Esophagus muscularis mucosa (tissue), 4 donors: ENCODE results near the gene MYO1D. TPM values are rescaled to one million over a fixed set of nuclear protein-coding genes. Genes with fewer than 3 reads are reported as not detected.
"Not testable (repeated sequence)": the region's sequence is repeated elsewhere in the genome, so short reads cannot be mapped to it uniquely, and the experiment has no call there.

Experiments
- DNase-seq: peaks from one replicate; pipeline ENCODE4 v3.0.0-alpha.2; 2017; ENCODE audit errors: extremely low spot score
- H3K27ac ChIP-seq, 4 donors: fragments of 200-600 bp; sonication (generic); replicated peaks in 1 of 4; 1 replicate in 3 of 4; 2 replicates in 1 of 4; pipeline ENCODE4 v1.5.1; 2016 to 2019; ENCODE audit warnings: mild to moderate bottlenecking in 1 of 4
- H3K27me3 ChIP-seq, 4 donors: fragments of 200-600 bp; sonication (generic); one replicate each; pipeline versions ENCODE4 v1.5.1 to v1.6.0; 2016 to 2019
- H3K36me3 ChIP-seq, 4 donors: fragments of 200-600 bp; sonication (generic); one replicate each; pipeline ENCODE4 v1.5.1; 2016 to 2019
- H3K4me1 ChIP-seq, 4 donors: fragments of 200-600 bp; sonication (generic); one replicate each; pipeline ENCODE4 v1.5.1; 2016 to 2019
- H3K4me3 ChIP-seq, 4 donors: fragments of 200-600 bp; sonication (generic); 1 replicate in 2 of 4; 2 replicates in 2 of 4; pipeline ENCODE4 v1.5.1; 2016 to 2019; ENCODE audit warnings: mild to moderate bottlenecking in 4 of 4, moderate library complexity in 1 of 4
- H3K9me3 ChIP-seq, 4 donors: fragments of 200-600 bp; sonication (generic); 1 replicate in 3 of 4; 2 replicates in 1 of 4; pipeline ENCODE4 v1.5.1; 2016 to 2019
- EP300 ChIP-seq: sonication (generic); formaldehyde crosslinking; IDR thresholded peaks from one replicate; pipeline ENCODE4 v1.6.1; 2017; ENCODE audit warnings: antibody characterized with exemption
- POLR2A ChIP-seq: fragments of 450-650 bp; IDR thresholded peaks from one replicate; pipeline ENCODE4 v1.6.1; 2017; ENCODE audit warnings: antibody characterized with exemption, moderate library complexity, mild to moderate bottlenecking, low read depth
- POLR2AphosphoS5 ChIP-seq, 2 donors: sonication (generic); formaldehyde crosslinking; IDR thresholded peaks; one replicate each; pipeline ENCODE4 v1.6.1; 2017; ENCODE audit warnings: antibody characterized with exemption in 2 of 2
- WGBS: methylation state at CpG from one replicate; pipeline ENCODE4 v1.1.5; 2018; 5-methylcytosine and 5-hydroxymethylcytosine counted together
- intact Hi-C: fragments of 100-400 bp; cut with DNase I; formaldehyde crosslinking; loops from one replicate; pipeline ENCODE4 v1.15.1; 2023
- total RNA-seq, 4 donors: library from RNA; depleted of rRNA; stranded (reverse); fragments of >200 nt; gene quantifications; one replicate each; pipeline versions ENCODE4 v1.1.0 to v1.2.1, GENCODE V29; 2016
- TF ChIP-seq, protein P1 (sequence below), 3 experiments: fragments of 200-600 bp in 2 of 3; fragments of 450-650 bp in 1 of 3; sonication (generic) in 2 of 3; IDR thresholded peaks; one replicate each; pipeline ENCODE4 v1.5.1; 2017 to 2019; ENCODE audit warnings: antibody characterized with exemption in 3 of 3, mild to moderate bottlenecking in 2 of 3, moderate library complexity in 1 of 3

Gene MYO1D
- total RNA-seq, 4 donors from 2014 or later, result 27.3 to 30.3 (median 29.0) TPM

DNA sequence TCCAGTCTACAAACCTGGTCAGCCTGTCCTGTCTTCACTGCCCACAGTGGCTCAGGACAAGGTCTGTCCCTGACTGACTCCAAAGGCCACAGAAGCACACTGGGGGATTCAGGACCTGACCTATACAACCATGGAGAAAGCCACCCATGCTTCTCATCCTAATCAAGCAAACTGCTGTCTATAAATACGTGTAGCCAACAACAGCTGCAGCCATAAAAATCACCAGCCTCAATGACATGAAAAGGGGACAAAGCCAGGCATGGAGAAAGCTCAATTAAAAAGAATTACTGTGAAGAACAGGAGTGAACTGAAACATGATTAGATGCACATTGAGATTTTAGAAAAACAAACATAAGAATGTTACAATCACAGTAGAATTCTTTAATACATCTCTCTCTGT lies 220.0 kb downstream of the MYO1D start:
- Histone ChIP-seq H3K4me1 (peaks cover 7 to 15% (median 11%) of the 10 kb centered on the region in 4 donors), H3K27me3 (no peaks in the 10 kb centered on the region), H3K36me3 (peaks cover 5 to 28% (median 18%) of the 10 kb centered on the region in 4 donors), H3K9me3 (no peaks in the 10 kb centered on the region), H3K27ac (no peak overlapping the region), H3K4me3 (no peak overlapping the region)
- DNase-seq, result no peak
- intact Hi-C loops, result no loop called here
- WGBS, result 64% methylated on average over 1 of the region's 1 CpG
- TF ChIP-seq POLR2AphosphoS5 (IDR thresholded peaks at IDR 0.05), result no peak
- TF ChIP-seq, protein P1, sequence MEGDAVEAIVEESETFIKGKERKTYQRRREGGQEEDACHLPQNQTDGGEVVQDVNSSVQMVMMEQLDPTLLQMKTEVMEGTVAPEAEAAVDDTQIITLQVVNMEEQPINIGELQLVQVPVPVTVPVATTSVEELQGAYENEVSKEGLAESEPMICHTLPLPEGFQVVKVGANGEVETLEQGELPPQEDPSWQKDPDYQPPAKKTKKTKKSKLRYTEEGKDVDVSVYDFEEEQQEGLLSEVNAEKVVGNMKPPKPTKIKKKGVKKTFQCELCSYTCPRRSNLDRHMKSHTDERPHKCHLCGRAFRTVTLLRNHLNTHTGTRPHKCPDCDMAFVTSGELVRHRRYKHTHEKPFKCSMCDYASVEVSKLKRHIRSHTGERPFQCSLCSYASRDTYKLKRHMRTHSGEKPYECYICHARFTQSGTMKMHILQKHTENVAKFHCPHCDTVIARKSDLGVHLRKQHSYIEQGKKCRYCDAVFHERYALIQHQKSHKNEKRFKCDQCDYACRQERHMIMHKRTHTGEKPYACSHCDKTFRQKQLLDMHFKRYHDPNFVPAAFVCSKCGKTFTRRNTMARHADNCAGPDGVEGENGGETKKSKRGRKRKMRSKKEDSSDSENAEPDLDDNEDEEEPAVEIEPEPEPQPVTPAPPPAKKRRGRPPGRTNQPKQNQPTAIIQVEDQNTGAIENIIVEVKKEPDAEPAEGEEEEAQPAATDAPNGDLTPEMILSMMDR (IDR thresholded peaks at IDR 0.05), result no peak
- TF ChIP-seq POLR2A, result no peak
- TF ChIP-seq EP300, result no peak

DNA sequence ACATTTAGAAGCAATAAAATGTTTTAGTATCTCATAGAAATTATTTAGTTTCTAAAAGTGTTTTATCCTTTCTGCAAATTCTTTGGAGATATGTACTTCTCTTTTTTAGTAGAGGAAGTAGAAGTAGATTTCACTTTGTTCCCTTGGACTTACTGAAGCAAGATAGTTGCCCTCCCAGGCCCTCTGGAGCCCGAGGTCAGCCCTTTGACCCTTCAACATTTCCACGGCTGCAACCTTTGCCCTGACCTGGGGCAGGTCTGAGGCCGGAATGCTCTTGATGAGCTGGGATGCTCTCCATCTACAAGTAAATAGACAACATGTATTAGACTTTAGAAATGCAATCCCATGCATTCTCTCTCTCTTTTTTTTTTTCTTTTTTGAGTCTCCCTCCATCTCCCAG lies 222.6 kb downstream of the MYO1D start:
- no peak for TF ChIP-seq POLR2A
- TF ChIP-seq EP300, result no peak
- TF ChIP-seq POLR2AphosphoS5 (IDR thresholded peaks at IDR 0.05), result no peak
- TF ChIP-seq, protein P1 (IDR thresholded peaks at IDR 0.05), result no peak
- no peaks in the 10 kb centered on the region for H3K27me3 ChIP-seq
- DNase-seq, result no peak
- H3K9me3 ChIP-seq, result peaks cover 0 to 10% (median 9%) of the 10 kb centered on the region in 4 donors
- 80% methylated on average over 3 of the region's 3 CpGs for WGBS
- H3K4me1 ChIP-seq, result peaks cover 7 to 13% (median 9%) of the 10 kb centered on the region in 4 donors
- H3K27ac ChIP-seq, result no peak overlapping the region
- intact Hi-C loops, result no loop called here
- no peak overlapping the region for H3K4me3 ChIP-seq
- H3K36me3 ChIP-seq, result peaks cover 17 to 46% (median 28%) of the 10 kb centered on the region in 4 donors

DNA sequence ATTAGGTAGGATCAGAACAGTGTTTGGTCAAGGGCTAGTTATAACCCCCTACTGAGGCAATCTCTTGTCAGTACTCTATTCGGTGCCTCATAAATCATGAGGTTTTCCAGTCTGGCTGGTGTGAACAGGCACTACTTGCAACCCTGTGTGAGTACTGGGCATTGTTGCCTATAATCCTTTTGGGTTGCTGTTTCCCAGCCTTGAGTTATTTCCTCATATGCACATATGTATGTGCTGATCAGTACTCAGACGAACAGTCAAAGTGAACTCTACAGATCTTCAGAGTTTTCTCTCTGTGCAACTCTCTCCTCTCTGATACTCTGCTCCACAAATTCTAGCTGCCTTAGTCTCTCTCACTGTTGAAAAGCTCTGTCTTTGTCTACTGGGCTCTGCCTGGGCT lies 225.8 kb downstream of the MYO1D start:
- Histone ChIP-seq H3K27me3 (no peaks in the 10 kb centered on the region), H3K9me3 (peaks cover 0 to 10% (median 9%) of the 10 kb centered on the region in 4 donors), H3K4me3 (no peak overlapping the region), H3K36me3 (peaks cover 17 to 46% (median 28%) of the 10 kb centered on the region in 4 donors), H3K27ac (no peak overlapping the region), H3K4me1 (no peaks in the 10 kb centered on the region)
- 100% methylated on average over 2 of the region's 2 CpGs for WGBS
- TF ChIP-seq EP300 (no peak), POLR2AphosphoS5 (IDR thresholded peaks at IDR 0.05) (no peak), POLR2A (no peak)
- TF ChIP-seq, protein P1 (IDR thresholded peaks at IDR 0.05), result no peak
- no peak for DNase-seq
- intact Hi-C loops, result no loop called here

DNA sequence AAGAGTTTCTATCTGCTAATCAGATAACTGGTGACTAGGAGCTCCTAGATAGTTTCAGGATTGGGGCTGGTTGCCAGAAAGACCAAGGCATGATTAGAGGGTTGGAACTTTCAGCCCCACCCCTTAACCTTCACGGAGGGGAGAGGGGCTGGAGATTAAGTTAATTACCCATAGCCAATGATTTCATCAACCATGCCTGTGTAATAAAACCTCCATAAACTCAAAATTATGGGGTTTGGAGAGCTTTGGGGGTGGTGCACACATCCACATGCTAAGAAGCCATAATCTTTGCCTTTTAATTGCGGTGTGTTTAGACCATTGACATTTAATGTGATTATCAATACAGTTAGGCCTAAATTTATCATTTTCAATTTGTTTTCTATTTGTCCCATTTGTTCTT lies 228.5 kb downstream of the MYO1D start:
- WGBS, result 89% methylated on average over 2 of the region's 2 CpGs
- no peak for DNase-seq
- H3K4me1 ChIP-seq, result no peaks in the 10 kb centered on the region
- intact Hi-C loops, result no loop called here
- peaks cover 8 to 32% (median 19%) of the 10 kb centered on the region in 4 donors for H3K36me3 ChIP-seq
- no peaks in the 10 kb centered on the region for H3K27me3 ChIP-seq
- H3K9me3 ChIP-seq, result peaks cover 0 to 10% (median 9%) of the 10 kb centered on the region in 4 donors
- no peak for TF ChIP-seq POLR2A
- H3K4me3 ChIP-seq, result no peak overlapping the region
- no peak overlapping the region for H3K27ac ChIP-seq

DNA sequence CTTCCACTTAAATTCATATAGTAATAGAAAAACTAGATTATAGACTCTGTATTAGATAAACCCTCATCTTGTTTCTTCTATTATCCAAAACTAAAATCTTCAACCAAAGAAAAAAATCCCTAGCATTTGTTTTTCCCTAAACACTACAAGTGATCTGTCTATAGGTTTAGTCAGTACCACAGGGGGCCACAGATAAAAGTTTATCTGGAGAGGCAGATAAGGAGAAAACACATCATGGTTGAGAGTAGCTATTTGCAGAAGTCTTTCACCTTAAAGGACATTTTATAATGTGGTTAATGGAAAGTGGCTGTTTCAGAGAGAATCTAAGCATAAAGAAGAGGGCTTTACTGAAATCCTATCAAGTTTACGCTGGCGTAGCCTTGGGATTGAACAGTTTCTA lies 230.0 kb downstream of the MYO1D start:
- 98% methylated on average over 2 of the region's 2 CpGs for WGBS
- H3K27me3 ChIP-seq, result no peaks in the 10 kb centered on the region
- TF ChIP-seq, protein P1 (IDR thresholded peaks at IDR 0.05), result no peak
- no peak for TF ChIP-seq POLR2A
- TF ChIP-seq EP300, result no peak
- no peak for TF ChIP-seq POLR2AphosphoS5 (IDR thresholded peaks at IDR 0.05)
- intact Hi-C loops, result no loop called here
- DNase-seq, result no peak
- no peaks in the 10 kb centered on the region for H3K4me1 ChIP-seq
- H3K9me3 ChIP-seq, result peaks cover 0 to 10% (median 9%) of the 10 kb centered on the region in 4 donors
- H3K4me3 ChIP-seq, result no peak overlapping the region
- peaks cover 0 to 22% (median 14%) of the 10 kb centered on the region in 4 donors for H3K36me3 ChIP-seq
- no peak overlapping the region for H3K27ac ChIP-seq

DNA sequence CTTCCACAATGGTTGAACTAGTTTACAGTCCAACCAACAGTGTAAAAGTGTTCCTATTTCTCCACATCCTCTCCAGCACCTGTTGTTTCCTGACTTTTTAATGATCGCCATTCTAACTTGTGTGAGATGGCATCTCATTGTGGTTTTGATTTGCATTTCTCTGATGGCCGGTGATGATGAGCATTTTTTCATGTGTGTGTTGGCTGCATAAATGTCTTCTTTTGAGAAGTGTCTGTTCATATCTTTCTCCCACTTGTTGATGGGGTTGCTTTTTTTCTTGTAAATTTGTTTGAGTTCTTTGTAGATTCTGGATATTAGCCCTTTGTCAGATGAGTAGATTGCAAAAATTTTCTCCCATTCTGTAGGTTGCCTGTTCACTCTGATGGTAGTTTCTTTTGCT lies 235.4 kb downstream of the MYO1D start:
- DNase-seq, H3K4me1 ChIP-seq, H3K27ac ChIP-seq, H3K4me3 ChIP-seq, H3K27me3 ChIP-seq, H3K36me3 ChIP-seq, H3K9me3 ChIP-seq, intact Hi-C loops: not testable (repeated sequence)
- WGBS, result 95% methylated on average over 2 of the region's 2 CpGs
